OCI-LY7 (cell line): ENCODE data around the gene TMEM100. TPM values are rescaled to one million over a fixed set of nuclear protein-coding genes. Genes with fewer than 3 reads are reported as not detected.

Source experiments
- BruUV-seq: library from RNA; stranded (reverse); fragments of 400-500 nt; replicated peaks from 2 replicates; lab custom pipeline; 2021; lab: Mats Ljungman, UMichigan
- CTCF ChIA-PET: fragments of 300-600 bp; sonication (Branson Sonifier 250); formaldehyde crosslinking; loops from one replicate; lab custom pipeline; 2022; ENCODE audit warnings: antibody characterized with exemption; ENCODE audit not compliant: unreplicated experiment; lab: Charles Lee
- POLR2A ChIA-PET: fragments of 300-600 bp; sonication (Branson Sonifier 250); formaldehyde crosslinking; loops from one replicate; lab custom pipeline; 2022; ENCODE audit warnings: antibody characterized with exemption; lab: Charles Lee
- DNase-seq: peaks from one replicate; pipeline ENCODE4 v3.0.0-alpha.2; 2015; ENCODE audit warnings: low spot score
- H2AFZ ChIP-seq: fragments of 200-600 bp; sonication (generic), shearing (Covaris generic); 2 replicates; pipeline ENCODE4 v1.6.1; 2014; ENCODE audit warnings: mild to moderate bottlenecking, antibody characterized with exemption, low read length, moderate library complexity
- H3K27ac ChIP-seq: fragments of 200-600 bp; sonication (generic); 2 replicates; pipeline ENCODE4 v1.5.1; 2014; ENCODE audit warnings: mixed run types, low read depth, mild to moderate bottlenecking, moderate library complexity, low read length, inconsistent platforms; ENCODE audit not compliant: poor library complexity, severe bottlenecking
- H3K36me3 ChIP-seq: fragments of 200-600 bp; sonication (generic); 2 replicates; pipeline ENCODE4 v1.6.1; 2014; ENCODE audit warnings: mild to moderate bottlenecking, antibody characterized with exemption, low read length, moderate library complexity, mixed read lengths; ENCODE audit not compliant: insufficient read depth
- H3K4me1 ChIP-seq: fragments of 200-600 bp; sonication (generic); 2 replicates; pipeline ENCODE4 v1.5.1; 2014; ENCODE audit warnings: mild to moderate bottlenecking, low read length; ENCODE audit not compliant: insufficient read depth, poor library complexity, severe bottlenecking
- H3K4me2 ChIP-seq: fragments of 200-600 bp; sonication (generic); 2 replicates; pipeline ENCODE4 v1.6.1; 2014; ENCODE audit warnings: mild to moderate bottlenecking, low read length
- H3K4me3 ChIP-seq: fragments of 200-600 bp; sonication (generic); 2 replicates; pipeline ENCODE4 v1.5.1; 2014; ENCODE audit warnings: mild to moderate bottlenecking, low read depth, low read length; ENCODE audit not compliant: poor library complexity, severe bottlenecking
- H3K79me2 ChIP-seq: fragments of 200-600 bp; sonication (generic); 2 replicates; pipeline ENCODE4 v1.6.1; 2016; ENCODE audit warnings: low read depth, mild to moderate bottlenecking, low read length, moderate library complexity, mixed read lengths; ENCODE audit not compliant: insufficient read depth
- H3K9me2 ChIP-seq: fragments of 200-600 bp; sonication (generic); 2 replicates; pipeline ENCODE4 v1.6.1; 2016; ENCODE audit warnings: mild to moderate bottlenecking, low read length, mixed read lengths; ENCODE audit not compliant: insufficient read depth
- H3K9me3 ChIP-seq: fragments of 200-600 bp; sonication (generic); 2 replicates; pipeline ENCODE4 v1.6.1; 2014; ENCODE audit warnings: mild to moderate bottlenecking, mixed run types, low read length, mixed read lengths
- H4K20me1 ChIP-seq: fragments of 200-600 bp; sonication (generic); 2 replicates; pipeline ENCODE4 v1.6.1; 2014; ENCODE audit warnings: mild to moderate bottlenecking, antibody characterized with exemption, low read length, moderate library complexity, mixed read lengths; ENCODE audit not compliant: insufficient read depth
- CTCF ChIP-seq: fragments of 200-600 bp; sonication (generic); conservative IDR thresholded peaks from 2 replicates; pipeline ENCODE4 v1.5.1; 2014; ENCODE audit warnings: mild to moderate bottlenecking, antibody characterized with exemption, low read length, moderate library complexity, mixed read lengths
- EZH2phosphoT487 ChIP-seq: fragments of 200-600 bp; sonication (generic); IDR thresholded peaks from 2 replicates; pipeline ENCODE4 v1.6.1; 2018; ENCODE audit warnings: low read depth, borderline replicate concordance, mild to moderate bottlenecking, mixed run types, antibody characterized with exemption, low read length, moderate library complexity, mixed read lengths
- intact Hi-C: fragments of 100-400 bp; cut with micrococcal nuclease; formaldehyde crosslinking; loops from one replicate; pipeline ENCODE4 v1.10.0; 2022; ENCODE audit not compliant: unreplicated experiment
- total RNA-seq, 2 experiments: library from RNA; depleted of rRNA in 1 of 2; stranded (reverse); fragments of >200 nt in 1 of 2; shearing (Covaris generic) in 1 of 2; gene quantifications; 2 replicates each; pipeline ENCODE4 v1.2.3, GENCODE V29; 2014 to 2022

The TMEM100 gene
- total RNA-seq, 2 experiments from 2014 or later, result 0.30 to 0.38 TPM

GRCh38 chr17:55727920-55728319, 5.3 kb upstream of the TMEM100 start:
- intact Hi-C loops, result no loop called here
- Histone ChIP-seq H3K79me2 (no peaks in the 10 kb centered on the region), H4K20me1 (no peaks in the 10 kb centered on the region), H2AFZ (no peak overlapping the region), H3K4me2 (no peak overlapping the region), H3K36me3 (no peaks in the 10 kb centered on the region), H3K27ac (no peak overlapping the region), H3K9me2 (no peaks in the 10 kb centered on the region), H3K9me3 (no peaks in the 10 kb centered on the region), H3K4me1 (peaks cover 10% of the 10 kb centered on the region), H3K4me3 (no peak overlapping the region)
- ChIA-PET CTCF (no interaction called here), POLR2A (no interaction called here)
- TF ChIP-seq CTCF, result no peak
- TF ChIP-seq EZH2phosphoT487, result no peak
- no peak for DNase-seq
- no TSS peak for BruUV-seq

GRCh38 chr17:55727275-55727674, 4.6 kb upstream of the TMEM100 start:
- Histone ChIP-seq H4K20me1 (no peaks in the 10 kb centered on the region), H3K9me3 (no peaks in the 10 kb centered on the region), H3K79me2 (no peaks in the 10 kb centered on the region), H3K36me3 (no peaks in the 10 kb centered on the region), H3K4me3 (no peak overlapping the region), H3K9me2 (no peaks in the 10 kb centered on the region), H3K27ac (no peak overlapping the region), H2AFZ (no peak overlapping the region), H3K4me1 (peaks cover 10% of the 10 kb centered on the region), H3K4me2 (no peak overlapping the region)
- no TSS peak for BruUV-seq
- TF ChIP-seq EZH2phosphoT487 (no peak), CTCF (no peak)
- ChIA-PET CTCF (interaction anchor here (0.5 kb wide), 1 partner anchor 9 kb away, joined by 3 read pairs; no protein-coding TSS in a partner anchor), POLR2A (no interaction called here)
- no peak for DNase-seq
- intact Hi-C loops, result no loop called here

- BruUV-seq, result no TSS peak
- Histone ChIP-seq H3K4me1 (peaks cover 10% of the 10 kb centered on the region), H3K4me3 (no peak overlapping the region), H3K9me2 (no peaks in the 10 kb centered on the region), H3K79me2 (no peaks in the 10 kb centered on the region), H3K36me3 (no peaks in the 10 kb centered on the region), H3K9me3 (no peaks in the 10 kb centered on the region), H3K27ac (no peak overlapping the region), H4K20me1 (no peaks in the 10 kb centered on the region), H2AFZ (no peak overlapping the region), H3K4me2 (no peak overlapping the region)
- DNase-seq, result no peak
- no peak for TF ChIP-seq CTCF
- no peak for TF ChIP-seq EZH2phosphoT487
- ChIA-PET CTCF (no interaction called here), POLR2A (no interaction called here)
- intact Hi-C loops, result no loop called here
Observed at GRCh38 chr17:55726440-55726839, 3.8 kb upstream of the TMEM100 start.
